HepG2 (cell line): ENCODE data around the gene EIF2AK2. TPM values are rescaled to one million over a fixed set of nuclear protein-coding genes. Genes with fewer than 3 reads are reported as not detected.
A peak's percentile ranks its signal among the peaks of the same experiment; 100 is the strongest.

Experiments
- ATAC-seq: fragments of 200-7000 bp; cut with Tn5 transposase; 3 replicates; pipeline ENCODE4 v1.9.1; 2020; ENCODE audit warnings: mild to moderate bottlenecking, moderate library complexity
- BruUV-seq: library from RNA; stranded (reverse); fragments of 400-500 nt; replicated peaks from 2 replicates; lab custom pipeline; 2021; lab: Mats Ljungman, UMichigan
- CTCF ChIA-PET: fragments of 300-600 bp; formaldehyde crosslinking; extraction: SDS; loops from one replicate; lab custom pipeline; 2021; ENCODE audit warnings: low total read pairs, inconsistent platforms, low intra/inter-chr PET ratio; lab: Yijun Ruan, JAX
- POLR2A ChIA-PET: fragments of 350-600 bp; sonication (Branson Sonifier 250); formaldehyde crosslinking; loops from one replicate; lab custom pipeline; 2020; ENCODE audit warnings: antibody characterized with exemption, inconsistent platforms; lab: Yijun Ruan, JAX
- DNase-seq: peaks from one replicate; pipeline ENCODE4 v3.0.0-alpha.2; 2015; ENCODE audit warnings: low spot score
- FAIRE-seq: peaks from 3 replicates; lab custom pipeline; 2011; peaks lifted over from hg19 to GRCh38; lab: Jason Lieb, UNC
- H2AFZ ChIP-seq: one replicate; pipeline ENCODE4 v1.6.1; 2011; ENCODE audit warnings: low read length, inconsistent platforms
- H3K27ac ChIP-seq: fragments of 300-600 bp; 3 replicates; pipeline ENCODE4 v1.8.0; 2011; ENCODE audit warnings: mixed run types, mild to moderate bottlenecking, mixed read lengths, low read length, inconsistent platforms; ENCODE audit not compliant: insufficient read depth; ENCODE audit errors: extremely low read length
- H3K27me3 ChIP-seq, 2 experiments: fragments of 200-600 bp in 1 of 2; 2 replicates in 1 of 2; 3 replicates in 1 of 2; pipeline versions ENCODE4 v1.6.0 to v1.8.0; 2011; ENCODE audit warnings: low read length in 2 of 2, mild to moderate bottlenecking in 2 of 2, moderate library complexity in 2 of 2, inconsistent platforms in 1 of 2; ENCODE audit not compliant: insufficient read depth in 2 of 2, control insufficient read depth in 1 of 2
- H3K36me3 ChIP-seq, 2 experiments: fragments of 200-600 bp in 1 of 2; replicated peaks in 1 of 2; 2 replicates in 1 of 2; 3 replicates in 1 of 2; pipeline versions ENCODE4 v1.5.1 to v1.8.0; 2011; ENCODE audit warnings: low read length in 2 of 2, inconsistent platforms in 1 of 2; ENCODE audit not compliant: insufficient read depth in 2 of 2, control insufficient read depth in 1 of 2
- H3K4me1 ChIP-seq: 2 replicates; pipeline ENCODE4 v1.5.1; 2012; ENCODE audit warnings: low read length, inconsistent platforms; ENCODE audit not compliant: insufficient read depth
- H3K4me2 ChIP-seq: 2 replicates; pipeline ENCODE4 v1.6.0; 2011; ENCODE audit warnings: low read depth, low read length, inconsistent platforms
- H3K4me3 ChIP-seq, 3 experiments: fragments of 200-600 bp in 1 of 3; sonication (generic), shearing (Covaris generic) in 1 of 3; replicated peaks in 1 of 3; 2 replicates each; pipeline ENCODE4 v1.5.1; 2011 to 2016; ENCODE audit warnings: low read length in 3 of 3, inconsistent platforms in 2 of 3, low read depth in 2 of 3, mild to moderate bottlenecking in 2 of 3, control low read depth in 1 of 3, mixed read lengths in 1 of 3; ENCODE audit not compliant: insufficient read depth in 1 of 3
- H3K79me2 ChIP-seq: one replicate; pipeline ENCODE4 v1.6.1; 2011; ENCODE audit warnings: low read length, inconsistent platforms; ENCODE audit not compliant: insufficient read depth
- H3K9ac ChIP-seq: 2 replicates; pipeline ENCODE4 v1.6.0; 2011; ENCODE audit warnings: mild to moderate bottlenecking, low read depth, low read length, inconsistent platforms; ENCODE audit not compliant: insufficient read depth
- H3K9me3 ChIP-seq: 2 replicates; pipeline ENCODE4 v1.5.1; 2012; ENCODE audit warnings: mild to moderate bottlenecking, low read length
- H4K20me1 ChIP-seq: 2 replicates; pipeline ENCODE4 v1.6.0; 2011; ENCODE audit warnings: inconsistent platforms, mild to moderate bottlenecking, low read length, moderate library complexity; ENCODE audit not compliant: insufficient read depth
- BCL6 ChIP-seq: IDR thresholded peaks from 2 replicates; pipeline ENCODE4 v1.6.1; 2016; ENCODE audit warnings: missing genetic modification reagents, missing compliant biosample characterization
- BRCA1 ChIP-seq: sonication (generic); formaldehyde crosslinking; IDR thresholded peaks from 2 replicates; pipeline ENCODE4 v1.4.0; 2020; ENCODE audit warnings: missing genetic modification reagents
- DNMT3B ChIP-seq: conservative IDR thresholded peaks from 2 replicates; pipeline ENCODE4 v1.6.1; 2016; ENCODE audit warnings: missing biosample characterization, control low read depth
- E2F2 ChIP-seq: sonication (generic); formaldehyde crosslinking; IDR thresholded peaks from 2 replicates; pipeline ENCODE4 v1.4.0; 2020; ENCODE audit warnings: missing genetic modification reagents, borderline replicate concordance
- ELF3 ChIP-seq: IDR thresholded peaks from 2 replicates; pipeline ENCODE4 v1.6.1; 2016; ENCODE audit warnings: missing genetic modification reagents, missing compliant biosample characterization
- HCFC1 ChIP-seq: fragments of 150-350 bp; IDR thresholded peaks from 2 replicates; pipeline ENCODE4 v1.6.1; 2014; ENCODE audit warnings: low read depth, low read length
- KDM5A ChIP-seq: fragments of 200-600 bp; sonication (generic); IDR thresholded peaks from 2 replicates; pipeline ENCODE4 v1.7.0; 2018; ENCODE audit warnings: antibody characterized with exemption, mild to moderate bottlenecking, low read length, borderline replicate concordance
- SNAPC5 ChIP-seq: sonication (generic); formaldehyde crosslinking; IDR thresholded peaks from 2 replicates; pipeline ENCODE4 v1.8.1; 2023; ENCODE audit warnings: mild to moderate bottlenecking, missing genetic modification reagents, borderline replicate concordance
- ZEB1 ChIP-seq: IDR thresholded peaks from 2 replicates; pipeline ENCODE4 v1.6.1; 2012; ENCODE audit warnings: mild to moderate bottlenecking, low read depth, inconsistent platforms; ENCODE audit not compliant: insufficient replicate concordance
- ZFP41 ChIP-seq: sonication (generic); formaldehyde crosslinking; IDR thresholded peaks from 2 replicates; pipeline ENCODE4 v1.4.0; 2020; ENCODE audit warnings: mild to moderate bottlenecking, missing genetic modification reagents, borderline replicate concordance
- ZNF232 ChIP-seq: sonication (generic); formaldehyde crosslinking; IDR thresholded peaks from 2 replicates; pipeline ENCODE4 v1.4.0; 2020; ENCODE audit warnings: missing genetic modification reagents, borderline replicate concordance
- ZNF484 ChIP-seq: sonication (generic); formaldehyde crosslinking; IDR thresholded peaks from 2 replicates; pipeline ENCODE4 v1.5.1; 2020; ENCODE audit warnings: mild to moderate bottlenecking, low read depth, missing genetic modification reagents, borderline replicate concordance
- ZNF629 ChIP-seq: sonication (generic); formaldehyde crosslinking; conservative IDR thresholded peaks from 2 replicates; pipeline ENCODE4 v1.5.0; 2020; ENCODE audit warnings: missing genetic modification reagents
- ZNF772 ChIP-seq: sonication (generic); formaldehyde crosslinking; IDR thresholded peaks from 2 replicates; pipeline ENCODE4 v1.5.0; 2020; ENCODE audit warnings: mild to moderate bottlenecking, missing genetic modification reagents
- WGBS: methylation state at CpG from one replicate; pipeline ENCODE4 v1.1.6; 2017; ENCODE audit warnings: low lambda C conversion rate; 5-methylcytosine and 5-hydroxymethylcytosine counted together
- in situ Hi-C: cut with HindIII; loops from 2 replicates; pipeline ENCODE4 v1.10.0; 2017; ENCODE audit warnings: low pct_unique_long_range_greater_than_20kb; ENCODE audit not compliant: extremely low pct_ligation_motif_present
- intact Hi-C: fragments of 100-400 bp; cut with micrococcal nuclease; formaldehyde crosslinking; loops from one replicate; pipeline ENCODE4 v1.10.0; 2022; ENCODE audit not compliant: unreplicated experiment
- polyA plus RNA-seq, 8 experiments: library from polyadenylated mRNA; depleted of rRNA in 3 of 8; stranded (reverse) in 7 of 8; unstranded in 1 of 8; fragments of >200 nt; fragmentation: Illumina TruSeq in 4 of 8; extraction: Trizol in 4 of 8; gene quantifications; 2 replicates each; pipeline versions ENCODE4 v1.2.1 to v1.2.3, GENCODE V29; 2011 to 2016; ENCODE audit warnings: low read depth in 4 of 8, missing spikeins in 1 of 8, mixed read lengths in 1 of 8; ENCODE audit not compliant: insufficient read depth in 1 of 8
- total RNA-seq, 5 experiments: library from RNA; depleted of rRNA; stranded (reverse); fragments of >200 nt; fragmentation: Illumina TruSeq; extraction: Trizol; gene quantifications; 2 replicates each; pipeline ENCODE4 v1.2.3, GENCODE V29; 2016; ENCODE audit warnings: low read depth in 1 of 5

EIF2AK2 gene
- total and polyA plus RNA-seq, 2 of the 13 experiments (the other 11 are each of a cell fraction or from before 2014, with no cell fraction given) = 10.2 to 26.1 TPM

DNA sequence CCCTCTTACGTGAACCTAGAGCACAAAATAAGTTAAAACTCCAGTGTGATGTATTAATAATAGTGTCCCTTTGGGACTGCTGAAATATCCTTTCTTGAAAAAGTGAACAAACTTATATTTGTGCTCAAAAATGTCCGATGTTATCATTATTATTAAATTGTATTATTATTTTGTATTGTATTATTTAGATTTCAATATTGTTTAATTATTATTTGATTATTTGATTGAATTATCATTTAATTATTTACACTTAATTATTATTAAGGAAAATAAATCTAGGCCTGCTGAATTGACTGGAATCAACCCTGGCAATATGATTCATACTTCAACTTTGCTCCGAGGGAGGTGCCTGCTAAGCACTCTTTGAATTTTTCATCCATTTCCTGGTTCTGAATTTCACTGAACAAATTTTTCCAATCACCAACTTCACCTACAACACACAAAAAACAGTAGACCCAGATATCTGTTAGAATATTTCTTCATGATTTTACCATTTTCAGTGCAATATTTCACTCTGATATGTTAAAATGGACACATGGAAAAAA lies 10.9 kb upstream of the EIF2AK2 start:
- no peaks in the 10 kb centered on the region for H3K27me3 ChIP-seq
- ATAC-seq = no peak
- intact Hi-C loops = loop anchor here (1.0 to 2.0 kb wide), 3 partner anchors 23 to 64 kb away; partner anchors contain the start of genes CEBPZ, CEBPZOS and NDUFAF7
- peak overlapping the region in 1 of 3 experiments; percentile 35; a peak in 1 of 6 replicates for H3K4me3 ChIP-seq
- WGBS = 16% methylated on average over 3 of the region's 3 CpGs
- ChIA-PET POLR2A (interaction anchor here (1.4 kb wide), 1 partner anchor 10 kb away, joined by 5 read pairs; no protein-coding TSS in a partner anchor), CTCF (no interaction called here)
- H4K20me1 ChIP-seq = no peaks in the 10 kb centered on the region
- no peak for FAIRE-seq
- DNase-seq = no peak
- H3K27ac ChIP-seq = no peak overlapping the region
- H3K4me1 ChIP-seq = peaks cover 21% of the 10 kb centered on the region
- TF ChIP-seq DNMT3B = no peak
- no peak for TF ChIP-seq ZNF629 (CRISPR knock-in tag)
- peak; percentile 58; the same call in 1 of the 2 replicates for TF ChIP-seq ELF3 (CRISPR knock-in tag)
- TF ChIP-seq ZNF232 = no peak
- H3K9ac ChIP-seq = no peak overlapping the region; the same call in 1 of the 2 replicates
- peak overlapping the region; percentile 58 for H3K4me2 ChIP-seq
- BruUV-seq = no TSS peak
- H3K9me3 ChIP-seq = peaks cover 12% of the 10 kb centered on the region
- H3K36me3 ChIP-seq = no peaks in the 10 kb centered on the region
- H3K79me2 ChIP-seq = no peaks in the 10 kb centered on the region
- peak overlapping the region; percentile 84 for H2AFZ ChIP-seq
- in situ Hi-C loops = loop anchor here (25.0 kb wide), 1 partner anchor 720 kb away; no protein-coding TSS in a partner anchor

- H3K79me2 ChIP-seq = no peaks in the 10 kb centered on the region
- no peak overlapping the region for H2AFZ ChIP-seq
- no peak for TF ChIP-seq SNAPC5 (CRISPR knock-in tag)
- TF ChIP-seq ZEB1 = no peak
- no peak for TF ChIP-seq BCL6 (CRISPR knock-in tag)
- TF ChIP-seq ZNF772 = no peak
- no peak for TF ChIP-seq ZNF484 (CRISPR knock-in tag)
- TF ChIP-seq E2F2 (CRISPR knock-in tag) = no peak
- TF ChIP-seq BRCA1 = no peak
- TF ChIP-seq KDM5A = no peak
- no peak for TF ChIP-seq HCFC1
- no peak for TF ChIP-seq ZFP41 (CRISPR knock-in tag)
- 6% methylated on average over 1 of the region's 1 CpG for WGBS
- ChIA-PET POLR2A (interaction anchor here (1.7 kb wide), 1 partner anchor 9 kb away, joined by 4 read pairs; the partner anchor contains the start of gene EIF2AK2), CTCF (no interaction called here)
- no peak for FAIRE-seq
- BruUV-seq = no TSS peak
- no peak for ATAC-seq
- no peaks in the 10 kb centered on the region for H4K20me1 ChIP-seq
- in situ Hi-C loops (loop anchor here (25.0 kb wide), 1 partner anchor 723 kb away; no protein-coding TSS in a partner anchor), intact Hi-C loops (no loop called here)
- peaks cover 12% of the 10 kb centered on the region for H3K9me3 ChIP-seq
- H3K4me1 ChIP-seq = peaks cover 15% of the 10 kb centered on the region
- no peak overlapping the region for H3K27ac ChIP-seq
- H3K36me3 ChIP-seq = no peaks in the 10 kb centered on the region
- no peak for DNase-seq
- no peaks in the 10 kb centered on the region for H3K27me3 ChIP-seq
- H3K4me2 ChIP-seq = no peak overlapping the region
- no peak overlapping the region for H3K4me3 ChIP-seq
- H3K9ac ChIP-seq = no peak overlapping the region
Measured at GRCh38 chr2:37164757-37165156, 8.0 kb upstream of the EIF2AK2 start.
